GM12878 (cell line): Measurements from ENCODE around the gene GFI1. TPM values are rescaled to one million over a fixed set of nuclear protein-coding genes. Genes with fewer than 3 reads are reported as not detected.

Source experiments
- ASH2L ChIP-seq: fragments of 300-600, 200-600 bp; sonication (generic); IDR thresholded peaks from 2 replicates; pipeline ENCODE4 v1.6.1; 2017; ENCODE audit warnings: low read depth, mild to moderate bottlenecking, borderline replicate concordance
- BACH1 ChIP-seq: fragments of 450-650 bp; IDR thresholded peaks from 2 replicates; pipeline ENCODE4 v1.6.1; 2017; ENCODE audit warnings: mild to moderate bottlenecking, borderline replicate concordance
- CBX3 ChIP-seq: fragments of 200-600 bp; sonication (generic); IDR thresholded peaks from 2 replicates; pipeline ENCODE4 v1.6.1; 2016; ENCODE audit warnings: low read depth, borderline replicate concordance
- EGR1 ChIP-seq, 2 experiments: IDR thresholded peaks; 1 replicate in 1 of 2; 2 replicates in 1 of 2; pipeline ENCODE4 v1.6.1; 2011 to 2012; ENCODE audit warnings: low read depth in 2 of 2, low read length in 2 of 2, borderline replicate concordance in 1 of 2, mild to moderate bottlenecking in 1 of 2, moderate library complexity in 1 of 2
- ESRRA ChIP-seq: IDR thresholded peaks from 2 replicates; pipeline ENCODE4 v1.6.1; 2012; ENCODE audit warnings: mild to moderate bottlenecking, low read length, improper control_type of control experiment
- GATAD2B ChIP-seq: fragments of 450-650 bp; conservative IDR thresholded peaks from 2 replicates; pipeline ENCODE4 v1.6.1; 2017; ENCODE audit warnings: low read depth, mild to moderate bottlenecking, moderate library complexity
- HCFC1 ChIP-seq: fragments of 150-350 bp; IDR thresholded peaks from 2 replicates; pipeline ENCODE4 v1.6.1; 2014; ENCODE audit warnings: low read length
- IRF3 ChIP-seq: fragments of 450-650 bp; IDR thresholded peaks from 2 replicates; pipeline ENCODE4 v1.6.1; 2014; ENCODE audit warnings: mild to moderate bottlenecking
- JUNB ChIP-seq: IDR thresholded peaks from 2 replicates; pipeline ENCODE4 v1.6.1; 2016; ENCODE audit warnings: antibody characterized with exemption, mild to moderate bottlenecking
- MXI1 ChIP-seq: fragments of 150-350 bp; IDR thresholded peaks from 2 replicates; pipeline ENCODE4 v1.6.1; 2011; ENCODE audit warnings: low read depth, mild to moderate bottlenecking, inconsistent platforms, low read length, improper control_type of control experiment
- PAX5 ChIP-seq: IDR thresholded peaks from 2 replicates; pipeline ENCODE4 v1.6.1; 2011; ENCODE audit warnings: low read depth, low read length, borderline replicate concordance
- RUNX3 ChIP-seq: IDR thresholded peaks from 2 replicates; pipeline ENCODE4 v1.6.1; 2012; ENCODE audit warnings: low read length, inconsistent platforms
- SUPT20H ChIP-seq: IDR thresholded peaks from 2 replicates; pipeline ENCODE4 v1.6.1; 2011; ENCODE audit warnings: low read depth, mild to moderate bottlenecking, low read length, moderate library complexity, borderline replicate concordance; ENCODE audit not compliant: control insufficient read depth
- USF1 ChIP-seq: IDR thresholded peaks from 2 replicates; pipeline ENCODE4 v1.6.1; 2011; ENCODE audit warnings: borderline replicate concordance, low read depth, mild to moderate bottlenecking, moderate library complexity, mixed read lengths, low read length; ENCODE audit not compliant: insufficient read depth; ENCODE audit errors: extremely low read length
- polyA plus RNA-seq, 11 experiments: library from polyadenylated mRNA; depleted of rRNA in 4 of 11; unstranded in 6 of 11; stranded (reverse) in 5 of 11; fragments of >200 nt; fragmentation: Nextera tagmentation in 4 of 11; fragmentation: Illumina TruSeq in 1 of 11; extraction: Ambion mirVana in 4 of 11; extraction: Trizol in 1 of 11; gene quantifications; 1 replicate in 1 of 11; 2 replicates in 10 of 11; pipeline versions ENCODE4 v1.2.1 to v1.2.3, GENCODE V29; 2011 to 2016; ENCODE audit warnings: inconsistent platforms in 2 of 11, missing spikeins in 2 of 11, low read depth in 1 of 11
- total RNA-seq, 4 experiments: library from RNA; depleted of rRNA in 3 of 4; stranded (reverse); fragments of >200 nt in 3 of 4; fragmentation: Illumina TruSeq in 1 of 4; extraction: Trizol in 1 of 4; gene quantifications; 2 replicates each; pipeline versions ENCODE4 v1.2.1 to v1.2.3, GENCODE V29; 2013 to 2021
- TF ChIP-seq, protein P1 (sequence below): IDR thresholded peaks from 2 replicates; pipeline ENCODE4 v1.6.1; 2011; ENCODE audit warnings: borderline replicate concordance, low read depth, mild to moderate bottlenecking, moderate library complexity, low read length; ENCODE audit not compliant: insufficient read depth, poor library complexity, severe bottlenecking
- TF ChIP-seq, protein P2 (sequence below), 3 experiments: IDR thresholded peaks in 2 of 3; conservative IDR thresholded peaks in 1 of 3; 2 replicates each; pipeline ENCODE4 v1.5.1; 2011; ENCODE audit warnings: low read depth in 3 of 3, low read length in 3 of 3, mild to moderate bottlenecking in 3 of 3, control low read depth in 2 of 3, moderate library complexity in 2 of 3, inconsistent platforms in 1 of 3, mixed read lengths in 1 of 3; ENCODE audit not compliant: control insufficient read depth in 2 of 3, insufficient read depth in 1 of 3; ENCODE audit errors: extremely low read depth in 1 of 3
- TF ChIP-seq, protein P3 (sequence below): IDR thresholded peaks from 2 replicates; pipeline ENCODE4 v1.6.1; 2011; ENCODE audit warnings: mild to moderate bottlenecking, low read depth, low read length, moderate library complexity; ENCODE audit not compliant: insufficient replicate concordance
- TF ChIP-seq, protein P4 (sequence below): fragments of 450-650 bp; IDR thresholded peaks from 2 replicates; pipeline ENCODE4 v1.6.1; 2017; ENCODE audit warnings: antibody characterized with exemption, mild to moderate bottlenecking, moderate library complexity

The GFI1 gene
- total and polyA plus RNA-seq, 10 of the 15 experiments (the other 5 are each of a cell fraction or from before 2014, with no cell fraction given), result 1.8 to 18.3 (median 7.4) TPM

DNA sequence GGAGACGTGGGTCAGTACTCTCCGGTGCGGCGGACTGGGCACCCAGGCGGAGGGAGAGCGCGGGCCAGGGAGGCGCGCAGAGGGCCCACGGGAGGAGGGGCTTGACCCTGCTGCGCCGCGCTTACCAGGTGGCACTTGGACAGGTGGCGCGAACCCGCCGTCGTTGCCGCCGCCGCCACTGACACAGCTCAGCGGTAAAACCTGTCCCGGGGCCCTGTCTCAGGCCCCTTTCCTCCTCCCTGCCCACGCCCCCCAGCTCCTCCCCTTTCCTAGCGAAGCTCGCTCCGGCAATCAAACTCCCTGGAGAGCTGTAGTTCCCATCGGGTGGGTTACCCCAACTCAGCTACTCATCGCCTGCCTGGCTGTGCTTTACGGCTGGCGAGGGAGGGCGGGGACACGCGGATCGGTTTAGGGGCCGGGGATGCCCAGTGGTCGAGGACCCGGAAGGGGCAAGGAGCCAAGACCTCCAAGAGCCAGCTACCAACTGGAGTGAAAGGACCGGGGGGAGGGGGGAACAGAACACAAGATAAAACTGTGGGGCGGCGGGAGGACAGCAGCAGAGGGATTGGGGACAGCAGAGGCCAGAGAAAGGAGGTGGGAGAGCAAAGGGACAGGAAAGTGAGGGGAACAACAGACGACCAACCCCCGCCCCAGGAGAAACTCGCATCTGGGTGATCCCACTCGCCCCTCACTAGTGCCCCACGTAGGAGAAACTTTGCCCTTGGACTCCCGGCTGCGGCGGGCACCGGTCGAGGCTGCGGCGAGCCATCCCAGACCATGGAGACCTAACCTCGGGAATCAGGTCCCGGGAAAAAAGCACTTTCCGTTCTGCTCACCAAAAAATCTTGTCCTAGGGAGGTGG, 2.9 kb downstream of the GFI1 start (continued):
- TF ChIP-seq USF1, result no peak
- TF ChIP-seq ESRRA, result no peak
- peak; percentile 74 for TF ChIP-seq GATAD2B
- no peak for TF ChIP-seq SUPT20H
- TF ChIP-seq MXI1, result peak; percentile 26; the same call in 1 of the 2 replicates
- no peak for TF ChIP-seq PAX5
- TF ChIP-seq, protein P1, sequence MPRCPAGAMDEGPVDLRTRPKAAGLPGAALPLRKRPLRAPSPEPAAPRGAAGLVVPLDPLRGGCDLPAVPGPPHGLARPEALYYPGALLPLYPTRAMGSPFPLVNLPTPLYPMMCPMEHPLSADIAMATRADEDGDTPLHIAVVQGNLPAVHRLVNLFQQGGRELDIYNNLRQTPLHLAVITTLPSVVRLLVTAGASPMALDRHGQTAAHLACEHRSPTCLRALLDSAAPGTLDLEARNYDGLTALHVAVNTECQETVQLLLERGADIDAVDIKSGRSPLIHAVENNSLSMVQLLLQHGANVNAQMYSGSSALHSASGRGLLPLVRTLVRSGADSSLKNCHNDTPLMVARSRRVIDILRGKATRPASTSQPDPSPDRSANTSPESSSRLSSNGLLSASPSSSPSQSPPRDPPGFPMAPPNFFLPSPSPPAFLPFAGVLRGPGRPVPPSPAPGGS, result no peak
- TF ChIP-seq, protein P2, sequence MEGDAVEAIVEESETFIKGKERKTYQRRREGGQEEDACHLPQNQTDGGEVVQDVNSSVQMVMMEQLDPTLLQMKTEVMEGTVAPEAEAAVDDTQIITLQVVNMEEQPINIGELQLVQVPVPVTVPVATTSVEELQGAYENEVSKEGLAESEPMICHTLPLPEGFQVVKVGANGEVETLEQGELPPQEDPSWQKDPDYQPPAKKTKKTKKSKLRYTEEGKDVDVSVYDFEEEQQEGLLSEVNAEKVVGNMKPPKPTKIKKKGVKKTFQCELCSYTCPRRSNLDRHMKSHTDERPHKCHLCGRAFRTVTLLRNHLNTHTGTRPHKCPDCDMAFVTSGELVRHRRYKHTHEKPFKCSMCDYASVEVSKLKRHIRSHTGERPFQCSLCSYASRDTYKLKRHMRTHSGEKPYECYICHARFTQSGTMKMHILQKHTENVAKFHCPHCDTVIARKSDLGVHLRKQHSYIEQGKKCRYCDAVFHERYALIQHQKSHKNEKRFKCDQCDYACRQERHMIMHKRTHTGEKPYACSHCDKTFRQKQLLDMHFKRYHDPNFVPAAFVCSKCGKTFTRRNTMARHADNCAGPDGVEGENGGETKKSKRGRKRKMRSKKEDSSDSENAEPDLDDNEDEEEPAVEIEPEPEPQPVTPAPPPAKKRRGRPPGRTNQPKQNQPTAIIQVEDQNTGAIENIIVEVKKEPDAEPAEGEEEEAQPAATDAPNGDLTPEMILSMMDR (IDR thresholded peaks at IDR 0.05 in 2 of 3, conservative IDR thresholded peaks at IDR 0.05 in 1 of 3; ENCODE audit: control insufficient read depth in 2 of 3, extremely low read depth in 1 of 3, insufficient read depth in 1 of 3, low read depth in 3 of 3, low read length in 3 of 3), result no peak
- TF ChIP-seq, protein P3, sequence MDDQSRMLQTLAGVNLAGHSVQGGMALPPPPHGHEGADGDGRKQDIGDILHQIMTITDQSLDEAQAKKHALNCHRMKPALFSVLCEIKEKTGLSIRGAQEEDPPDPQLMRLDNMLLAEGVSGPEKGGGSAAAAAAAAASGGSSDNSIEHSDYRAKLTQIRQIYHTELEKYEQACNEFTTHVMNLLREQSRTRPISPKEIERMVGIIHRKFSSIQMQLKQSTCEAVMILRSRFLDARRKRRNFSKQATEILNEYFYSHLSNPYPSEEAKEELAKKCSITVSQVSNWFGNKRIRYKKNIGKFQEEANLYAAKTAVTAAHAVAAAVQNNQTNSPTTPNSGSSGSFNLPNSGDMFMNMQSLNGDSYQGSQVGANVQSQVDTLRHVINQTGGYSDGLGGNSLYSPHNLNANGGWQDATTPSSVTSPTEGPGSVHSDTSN, result no peak
- TF ChIP-seq RUNX3, result no peak
- TF ChIP-seq, protein P4, sequence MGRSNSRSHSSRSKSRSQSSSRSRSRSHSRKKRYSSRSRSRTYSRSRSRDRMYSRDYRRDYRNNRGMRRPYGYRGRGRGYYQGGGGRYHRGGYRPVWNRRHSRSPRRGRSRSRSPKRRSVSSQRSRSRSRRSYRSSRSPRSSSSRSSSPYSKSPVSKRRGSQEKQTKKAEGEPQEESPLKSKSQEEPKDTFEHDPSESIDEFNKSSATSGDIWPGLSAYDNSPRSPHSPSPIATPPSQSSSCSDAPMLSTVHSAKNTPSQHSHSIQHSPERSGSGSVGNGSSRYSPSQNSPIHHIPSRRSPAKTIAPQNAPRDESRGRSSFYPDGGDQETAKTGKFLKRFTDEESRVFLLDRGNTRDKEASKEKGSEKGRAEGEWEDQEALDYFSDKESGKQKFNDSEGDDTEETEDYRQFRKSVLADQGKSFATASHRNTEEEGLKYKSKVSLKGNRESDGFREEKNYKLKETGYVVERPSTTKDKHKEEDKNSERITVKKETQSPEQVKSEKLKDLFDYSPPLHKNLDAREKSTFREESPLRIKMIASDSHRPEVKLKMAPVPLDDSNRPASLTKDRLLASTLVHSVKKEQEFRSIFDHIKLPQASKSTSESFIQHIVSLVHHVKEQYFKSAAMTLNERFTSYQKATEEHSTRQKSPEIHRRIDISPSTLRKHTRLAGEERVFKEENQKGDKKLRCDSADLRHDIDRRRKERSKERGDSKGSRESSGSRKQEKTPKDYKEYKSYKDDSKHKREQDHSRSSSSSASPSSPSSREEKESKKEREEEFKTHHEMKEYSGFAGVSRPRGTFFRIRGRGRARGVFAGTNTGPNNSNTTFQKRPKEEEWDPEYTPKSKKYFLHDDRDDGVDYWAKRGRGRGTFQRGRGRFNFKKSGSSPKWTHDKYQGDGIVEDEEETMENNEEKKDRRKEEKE, result no peak
- TF ChIP-seq JUNB, result no peak
- TF ChIP-seq CBX3, result no peak
- TF ChIP-seq IRF3, result no peak
- TF ChIP-seq BACH1, result 0 out of 2 replicates have a peak, but pooled peaks have one; percentile 23
- no peak for TF ChIP-seq ASH2L
- TF ChIP-seq HCFC1, result no peak
- peak in 1 of 2 experiments; percentile 25; a peak in 1 of 3 replicates for TF ChIP-seq EGR1 (IDR thresholded peaks at IDR 0.05; ENCODE audit: borderline replicate concordance in 1 of 2, low read depth in 2 of 2, low read length in 2 of 2)
